IMR-90 (cell line): Measurements from ENCODE around the gene CLN3.

Experiments used
- BHLHE40 ChIP-seq: fragments of 150-350 bp; IDR thresholded peaks from 2 replicates; pipeline ENCODE4 v1.6.1; 2016; ENCODE audit warnings: mild to moderate bottlenecking, low read depth, low read length
- CEBPB ChIP-seq: IDR thresholded peaks from 2 replicates; pipeline ENCODE4 v1.6.1; 2012; ENCODE audit warnings: low read depth, low read length, improper control_type of control experiment
- CHD1 ChIP-seq: IDR thresholded peaks from 2 replicates; pipeline ENCODE4 v1.6.1; 2012; ENCODE audit warnings: low read depth, low read length, improper control_type of control experiment
- CTCF ChIP-seq: conservative IDR thresholded peaks from 2 replicates; pipeline ENCODE4 v1.5.1; 2012; ENCODE audit warnings: mild to moderate bottlenecking, low read depth, low read length, improper control_type of control experiment
- ELK1 ChIP-seq: fragments of 150-350 bp; IDR thresholded peaks from 2 replicates; pipeline ENCODE4 v1.6.1; 2016; ENCODE audit warnings: low read depth, mild to moderate bottlenecking, low read length, moderate library complexity, borderline replicate concordance
- MAFK ChIP-seq: IDR thresholded peaks from 2 replicates; pipeline ENCODE4 v1.6.1; 2012; ENCODE audit warnings: low read depth, low read length, improper control_type of control experiment
- NFE2L2 ChIP-seq: fragments of 150-350 bp; IDR thresholded peaks from 2 replicates; pipeline ENCODE4 v1.6.1; 2016; ENCODE audit warnings: low read depth, mild to moderate bottlenecking, low read length
- POLR2A ChIP-seq: IDR thresholded peaks from 2 replicates; pipeline ENCODE4 v1.6.1; 2012; ENCODE audit warnings: mild to moderate bottlenecking, low read depth, low read length
- RAD21 ChIP-seq: IDR thresholded peaks from 2 replicates; pipeline ENCODE4 v1.6.1; 2012; ENCODE audit warnings: low read length, improper control_type of control experiment
- RFX5 ChIP-seq: IDR thresholded peaks from 2 replicates; pipeline ENCODE4 v1.8.0; 2012; ENCODE audit warnings: low read depth, mild to moderate bottlenecking, low read length, moderate library complexity
- SMC3 ChIP-seq: fragments of 150-350 bp; IDR thresholded peaks from 2 replicates; pipeline ENCODE4 v1.6.1; 2016; ENCODE audit warnings: low read depth, mild to moderate bottlenecking, antibody characterized with exemption, low read length, moderate library complexity
- USF2 ChIP-seq: fragments of 150-350 bp; IDR thresholded peaks from 2 replicates; pipeline ENCODE4 v1.6.1; 2017; ENCODE audit warnings: mild to moderate bottlenecking, antibody characterized with exemption, low read length, low read depth

- TF ChIP-seq POLR2A, result no peak
- TF ChIP-seq CTCF, result no peak
- TF ChIP-seq CHD1, result no peak
- TF ChIP-seq USF2, result no peak
- TF ChIP-seq SMC3, result no peak
- TF ChIP-seq CEBPB, result no peak
- TF ChIP-seq NFE2L2, result no peak
- no peak for TF ChIP-seq ELK1
- no peak for TF ChIP-seq BHLHE40
- no peak for TF ChIP-seq RFX5
- TF ChIP-seq MAFK, result no peak
- TF ChIP-seq RAD21, result no peak
These were observed 5.0 kb upstream of the CLN3 start for GRCh38 chr16:28496844-28497243.
